ENCODE measurements around the gene WFDC1.

- no peak for TF ChIP-seq CTCF (IDR thresholded peaks at IDR 0.05; ENCODE audit: low read depth, low read length)
- TF ChIP-seq MAX (IDR thresholded peaks at IDR 0.05; ENCODE audit: low read depth, low read length): no peak
- TF ChIP-seq POLR2A (IDR thresholded peaks at IDR 0.05; ENCODE audit: extremely low read depth, insufficient read length): no peak
- no peak for TF ChIP-seq MYC (IDR thresholded peaks at IDR 0.05; ENCODE audit: low read depth, low read length)
Measured at GRCh38 chr16:84245956-84246678, 48.6 kb upstream of the WFDC1 start.

Measured in NB4 (cell line).